Measurements from ENCODE around the gene GPLD1. TPM values are rescaled to one million over a fixed set of nuclear protein-coding genes. Genes with fewer than 3 reads are reported as not detected.
A peak's percentile ranks its signal among the peaks of the same experiment; 100 is the strongest.
"Not testable (repeated sequence)": the region's sequence is repeated elsewhere in the genome, so short reads cannot be mapped to it uniquely, and the experiment has no call there.

Gene GPLD1
- total RNA-seq, 1 donor from 2014 or later = 1.4 TPM

- ATAC-seq = no peak
Measured at GRCh38 chr6:24410622-24411021, 78.8 kb downstream of the GPLD1 start.

- ATAC-seq = no peak
Measured at GRCh38 chr6:24408719-24409410, 80.5 kb downstream of the GPLD1 start.

GRCh38 chr6:24405262-24405661, 84.1 kb downstream of the GPLD1 start:
- ATAC-seq = no peak

- no peak for ATAC-seq
Measured at GRCh38 chr6:24403501-24403824, 85.9 kb downstream of the GPLD1 start.

GRCh38 chr6:24402697-24403500, 86.5 kb downstream of the GPLD1 start, which contains the start of gene MRS2:
MRS2 (plus strand) TSS chr6:24402936; CDS start chr6:24403047, 111 bp downstream.
- peak; percentile 100 for ATAC-seq

GRCh38 chr6:24401458-24401857, 87.9 kb downstream of the GPLD1 start:
- ATAC-seq = no peak

- not testable (repeated sequence) for ATAC-seq
Measured at GRCh38 chr6:24400045-24401039, 89.0 kb downstream of the GPLD1 start.

- ATAC-seq = no peak
Measured at GRCh38 chr6:24397631-24398030, 91.7 kb downstream of the GPLD1 start.

GRCh38 chr6:24396824-24397223, 92.6 kb downstream of the GPLD1 start:
- no peak for ATAC-seq

- no peak for ATAC-seq
Measured at GRCh38 chr6:24394780-24395437, 94.5 kb downstream of the GPLD1 start.

GRCh38 chr6:24394061-24394779, 95.2 kb downstream of the GPLD1 start:
- ATAC-seq = no peak

- ATAC-seq = no peak
Measured at GRCh38 chr6:24391756-24392405, 97.5 kb downstream of the GPLD1 start.

GRCh38 chr6:24391208-24391607, 98.2 kb downstream of the GPLD1 start:
- no peak for ATAC-seq

GRCh38 chr6:24387818-24388217, 101.6 kb downstream of the GPLD1 start:
- no peak for ATAC-seq

GRCh38 chr6:24385536-24386269, 103.7 kb downstream of the GPLD1 start:
- ATAC-seq = no peak

- not testable (repeated sequence) for ATAC-seq
Measured at GRCh38 chr6:24384369-24385130, 104.8 kb downstream of the GPLD1 start.

GRCh38 chr6:24382891-24383494, 106.4 kb downstream of the GPLD1 start:
- ATAC-seq = not testable (repeated sequence)

GRCh38 chr6:24382220-24382540, 107.2 kb downstream of the GPLD1 start:
- no peak for ATAC-seq
